Mammary epithelial cell (primary cell): Measurements from ENCODE around the gene C1orf50.

Experiments
- CTCF ChIP-seq, 2 donors: IDR thresholded peaks in 1 of 2; conservative IDR thresholded peaks in 1 of 2; 2 replicates each; pipeline ENCODE4 v1.5.1; 2011 to 2012; ENCODE audit warnings: inconsistent platforms in 2 of 2, low read length in 2 of 2, mild to moderate bottlenecking in 2 of 2, control low read depth in 1 of 2, low read depth in 1 of 2; ENCODE audit not compliant: insufficient read depth in 1 of 2; ENCODE audit errors: extremely low read depth in 1 of 2
- EZH2 ChIP-seq: IDR thresholded peaks from 2 replicates; pipeline ENCODE4 v1.6.1; 2012; ENCODE audit warnings: low read length, inconsistent platforms, borderline replicate concordance

GRCh38 chr1:42822800-42823392, 55.8 kb downstream of the C1orf50 start:
- no peak for TF ChIP-seq CTCF (conservative IDR thresholded peaks at IDR 0.05 in 1 of 2, IDR thresholded peaks at IDR 0.05 in 1 of 2; ENCODE audit: extremely low read depth in 1 of 2, insufficient read depth in 1 of 2, low read depth in 1 of 2, low read length in 2 of 2)
- no peak for TF ChIP-seq EZH2
